ENCODE data around the gene CATSPER1.
A peak's percentile ranks its signal among the peaks of the same experiment; 100 is the strongest.

CATSPER1 gene

DNA sequence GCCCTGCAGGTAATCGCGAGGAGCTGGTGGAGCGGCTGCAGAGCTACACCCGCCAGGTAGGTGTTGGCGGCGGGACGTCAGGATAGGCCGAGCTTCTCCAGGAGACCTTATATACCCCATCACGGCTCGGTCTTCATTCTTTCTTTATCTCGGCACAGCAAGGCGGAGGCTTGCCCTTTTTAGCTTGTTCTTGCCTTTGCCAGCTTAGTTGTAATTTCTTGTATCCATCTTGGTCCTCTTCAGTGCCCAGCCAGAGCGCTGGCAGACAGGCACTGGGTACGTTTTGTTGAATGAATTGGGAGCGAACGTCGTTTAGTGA is 26.3 kb upstream of the CATSPER1 start:
- no peaks in the 10 kb centered on the region for H3K27me3 ChIP-seq (ENCODE audit: control insufficient read depth in 2 of 2, insufficient read depth in 2 of 2, low read length in 2 of 2)
- peak overlapping the region; percentile 83 to 89 for H3K9ac ChIP-seq (ENCODE audit: low read depth in 1 of 2, low read length in 2 of 2)
- H3K4me3 ChIP-seq (ENCODE audit: low read length in 2 of 2) = peak overlapping the region; percentile 94 to 97
- H3K36me3 ChIP-seq (ENCODE audit: control insufficient read depth in 2 of 2, insufficient read depth in 2 of 2, low read length in 2 of 2) = peaks cover 21 to 28% of the 10 kb centered on the region in 2 donors
- no peaks in the 10 kb centered on the region for H3K9me3 ChIP-seq (ENCODE audit: control insufficient read depth in 2 of 2, low read length in 2 of 2)
- peak overlapping the region; percentile 89 to 92 for H3K27ac ChIP-seq (ENCODE audit: low read depth in 2 of 2, low read length in 2 of 2)
- H3K4me1 ChIP-seq (ENCODE audit: control insufficient read depth in 2 of 2, insufficient read depth in 2 of 2, low read length in 2 of 2) = peaks cover 18 to 23% of the 10 kb centered on the region in 2 donors

DNA sequence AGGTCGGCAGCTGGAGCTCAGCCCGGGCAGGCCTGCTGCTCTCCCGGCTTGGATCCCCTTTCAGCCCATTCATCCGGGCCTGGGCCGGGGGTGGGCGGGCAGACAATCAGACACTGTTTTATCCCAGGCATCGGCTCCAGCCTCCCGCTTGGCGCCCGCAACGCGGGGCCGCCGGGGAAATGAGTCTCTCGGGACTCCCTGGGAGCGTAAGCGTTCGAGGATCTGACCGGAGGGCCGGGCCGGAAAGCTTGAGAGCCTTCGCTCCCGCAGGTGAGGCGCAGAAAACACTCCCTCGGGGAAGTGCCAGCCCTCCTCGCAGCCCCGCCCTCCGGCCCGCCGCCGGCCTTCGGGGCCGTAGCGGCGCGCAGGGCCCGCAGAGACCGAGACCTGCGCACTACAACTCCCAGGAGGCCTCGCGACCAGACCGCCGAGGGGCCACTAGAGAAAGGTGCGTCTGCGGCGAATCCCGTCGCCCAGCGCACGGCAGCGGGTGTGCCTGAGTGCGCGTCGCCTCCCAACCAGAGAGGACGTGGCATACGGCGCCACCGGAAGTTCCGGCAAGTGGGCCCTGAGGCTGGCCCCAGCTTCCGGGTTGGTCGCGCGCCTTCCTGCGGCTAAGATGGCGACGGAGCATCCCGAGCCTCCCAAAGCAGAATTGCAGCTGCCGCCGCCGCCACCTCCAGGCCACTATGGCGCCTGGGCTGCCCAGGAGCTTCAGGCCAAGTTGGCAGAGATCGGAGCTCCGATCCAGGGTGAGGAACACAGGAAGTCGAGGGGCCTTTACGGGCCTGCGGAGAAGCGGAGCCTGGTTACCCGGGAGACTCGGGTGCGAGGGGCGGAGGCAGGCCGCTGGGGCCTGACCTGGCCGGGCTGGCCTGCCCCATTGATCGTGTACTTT is 25.7 kb upstream of the CATSPER1 start, which contains the start of gene SF3B2:
SF3B2 (plus strand) TSS at position 599 of the 898 bp plus-strand sequence; CDS start at position 620, 21 bp downstream.
- Histone ChIP-seq H3K9me3 (ENCODE audit: control insufficient read depth in 2 of 2, low read length in 2 of 2) (no peaks in the 10 kb centered on the region), H3K4me3 (ENCODE audit: low read length in 2 of 2) (peak within 1 kb of the TSS; percentile 94 to 97), H3K4me1 (ENCODE audit: control insufficient read depth in 2 of 2, insufficient read depth in 2 of 2, low read length in 2 of 2) (peaks cover 18 to 23% of the 10 kb centered on the region in 2 donors), H3K27me3 (ENCODE audit: control insufficient read depth in 2 of 2, insufficient read depth in 2 of 2, low read length in 2 of 2) (no peaks in the 10 kb centered on the region), H3K36me3 (ENCODE audit: control insufficient read depth in 2 of 2, insufficient read depth in 2 of 2, low read length in 2 of 2) (peaks cover 20 to 23% of the 10 kb centered on the region in 2 donors), H3K27ac (ENCODE audit: low read depth in 2 of 2, low read length in 2 of 2) (peak within 1 kb of the TSS; percentile 89 to 92), H3K9ac (ENCODE audit: low read depth in 1 of 2, low read length in 2 of 2) (peak within 1 kb of the TSS; percentile 83 to 89)

DNA sequence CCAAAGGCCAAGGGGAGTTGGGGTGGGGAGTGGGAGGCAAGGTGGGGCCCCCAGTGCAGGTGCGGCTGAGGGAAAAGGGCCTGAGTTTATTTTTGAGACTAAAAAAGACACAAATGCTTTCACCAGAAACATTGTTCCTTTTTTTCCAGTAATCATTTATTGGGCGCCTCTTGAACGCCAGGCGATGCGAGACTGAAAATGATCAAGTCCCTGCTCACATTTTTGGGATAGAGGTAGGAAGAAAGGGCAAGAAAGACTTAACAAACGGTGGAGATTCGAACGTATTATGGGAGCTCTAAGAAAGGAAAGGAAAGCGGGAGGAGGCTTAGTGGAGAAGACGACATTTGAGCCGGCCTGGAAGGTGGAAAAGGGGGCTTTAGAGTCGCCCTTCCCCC is 25.1 kb upstream of the CATSPER1 start:
- H3K4me1 ChIP-seq (ENCODE audit: control insufficient read depth in 2 of 2, insufficient read depth in 2 of 2, low read length in 2 of 2) = peaks cover 18 to 23% of the 10 kb centered on the region in 2 donors
- peak overlapping the region; percentile 83 to 84 for H3K9ac ChIP-seq (ENCODE audit: low read depth in 1 of 2, low read length in 2 of 2)
- H3K4me3 ChIP-seq (ENCODE audit: low read length in 2 of 2) = peak overlapping the region; percentile 94 to 97
- H3K36me3 ChIP-seq (ENCODE audit: control insufficient read depth in 2 of 2, insufficient read depth in 2 of 2, low read length in 2 of 2) = peaks cover 13 to 17% of the 10 kb centered on the region in 2 donors
- H3K27ac ChIP-seq (ENCODE audit: low read depth in 2 of 2, low read length in 2 of 2) = peak overlapping the region; percentile 89 to 92
- no peaks in the 10 kb centered on the region for H3K9me3 ChIP-seq (ENCODE audit: control insufficient read depth in 2 of 2, low read length in 2 of 2)
- H3K27me3 ChIP-seq (ENCODE audit: control insufficient read depth in 2 of 2, insufficient read depth in 2 of 2, low read length in 2 of 2) = peaks cover 2 to 3% of the 10 kb centered on the region in 2 donors

DNA sequence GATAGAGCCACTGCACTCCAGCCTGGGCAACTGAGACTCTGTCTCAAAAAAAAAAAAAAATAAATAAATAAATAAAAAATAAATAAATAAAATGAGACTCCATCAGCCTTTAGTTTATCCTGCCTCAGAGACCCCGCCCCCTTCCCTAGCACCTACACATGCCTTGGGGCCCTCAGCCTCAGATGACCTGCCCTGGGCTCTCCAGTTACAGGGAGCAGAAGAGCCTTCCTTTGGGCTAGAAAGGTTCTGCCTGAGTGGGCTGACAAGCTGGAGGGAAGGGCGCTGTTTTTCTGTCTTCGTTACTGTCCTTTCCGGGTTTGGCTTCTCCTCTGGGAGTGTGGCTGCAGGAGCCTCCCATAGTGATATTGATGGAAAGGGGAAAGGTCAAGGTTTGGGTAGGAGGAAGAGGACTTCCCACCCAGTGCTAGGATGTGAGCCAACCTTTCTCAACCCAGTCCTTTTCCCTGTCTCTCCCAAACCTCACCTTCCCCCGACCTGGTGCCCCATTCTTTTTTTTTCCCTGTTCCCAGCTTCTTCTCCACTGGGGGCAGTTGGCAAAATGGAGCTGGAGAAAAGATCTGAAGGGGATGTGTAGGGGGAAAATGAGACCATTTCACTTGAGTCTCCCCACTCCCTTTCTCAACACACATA is 24.4 kb upstream of the CATSPER1 start:
- H3K27ac ChIP-seq (ENCODE audit: low read depth in 2 of 2, low read length in 2 of 2) = peak overlapping the region; percentile 89 to 92
- H3K9me3 ChIP-seq (ENCODE audit: control insufficient read depth in 2 of 2, low read length in 2 of 2) = no peaks in the 10 kb centered on the region
- peaks cover 11 to 12% of the 10 kb centered on the region in 2 donors for H3K36me3 ChIP-seq (ENCODE audit: control insufficient read depth in 2 of 2, insufficient read depth in 2 of 2, low read length in 2 of 2)
- H3K4me3 ChIP-seq (ENCODE audit: low read length in 2 of 2) = peak overlapping the region; percentile 94 to 97
- H3K4me1 ChIP-seq (ENCODE audit: control insufficient read depth in 2 of 2, insufficient read depth in 2 of 2, low read length in 2 of 2) = peaks cover 18 to 23% of the 10 kb centered on the region in 2 donors
- H3K27me3 ChIP-seq (ENCODE audit: control insufficient read depth in 2 of 2, insufficient read depth in 2 of 2, low read length in 2 of 2) = peaks cover 3 to 6% of the 10 kb centered on the region in 2 donors
- peak overlapping the region; percentile 83 to 84 for H3K9ac ChIP-seq (ENCODE audit: low read depth in 1 of 2, low read length in 2 of 2)

DNA sequence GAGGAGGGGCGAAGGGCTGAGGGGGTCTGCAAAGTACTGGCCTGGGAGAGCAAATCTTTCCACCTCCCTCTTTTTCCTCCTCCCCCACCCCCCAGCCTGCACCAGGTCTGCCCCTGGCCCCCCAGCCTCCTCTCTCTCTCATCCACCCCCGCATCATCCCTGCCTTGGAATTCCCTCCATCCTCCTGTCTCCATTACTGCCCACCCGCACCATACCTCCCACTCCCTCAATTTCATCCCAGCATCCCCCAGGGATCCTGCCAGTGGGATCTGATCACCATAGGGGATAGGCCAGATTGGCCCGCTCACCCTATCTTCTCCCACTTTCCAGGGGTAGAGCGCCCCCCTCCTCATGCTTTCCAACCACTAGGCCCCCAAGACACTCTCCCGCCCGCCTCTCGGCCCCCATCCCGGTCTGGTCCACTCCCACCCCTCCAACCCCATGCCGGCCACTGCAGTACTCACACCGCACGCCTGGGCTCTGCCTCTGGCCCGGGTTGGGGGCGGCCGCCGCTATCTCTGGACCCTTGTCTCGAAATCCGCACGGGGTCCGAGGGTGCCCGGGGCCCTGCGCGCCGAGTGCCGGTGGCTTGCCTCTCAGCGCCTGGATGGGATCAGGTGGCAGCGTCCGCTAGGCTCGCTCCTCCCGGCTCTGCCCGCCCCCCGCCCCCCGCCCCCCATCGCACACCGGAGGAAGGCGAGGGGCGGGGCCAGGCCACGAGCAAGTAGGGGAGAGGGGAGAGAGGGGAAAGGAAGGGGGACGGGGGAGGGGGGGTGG is 22.5 kb upstream of the CATSPER1 start, which contains the start of gene GAL3ST3:
GAL3ST3 (minus strand) TSS at position 615 of the 777 bp plus-strand sequence. CDS start 3,746 bp downstream, outside the sequence.
- Histone ChIP-seq H3K27me3 (ENCODE audit: control insufficient read depth in 2 of 2, insufficient read depth in 2 of 2, low read length in 2 of 2) (peaks cover 3 to 6% of the 10 kb centered on the region in 2 donors), H3K36me3 (ENCODE audit: control insufficient read depth in 2 of 2, insufficient read depth in 2 of 2, low read length in 2 of 2) (no peaks in the 10 kb centered on the region), H3K4me3 (ENCODE audit: low read length in 2 of 2) (no peak within 1 kb of the TSS), H3K4me1 (ENCODE audit: control insufficient read depth in 2 of 2, insufficient read depth in 2 of 2, low read length in 2 of 2) (peaks cover 18 to 23% of the 10 kb centered on the region in 2 donors), H3K9ac (ENCODE audit: low read depth in 1 of 2, low read length in 2 of 2) (no peak within 1 kb of the TSS), H3K9me3 (ENCODE audit: control insufficient read depth in 2 of 2, low read length in 2 of 2) (no peaks in the 10 kb centered on the region), H3K27ac (ENCODE audit: low read depth in 2 of 2, low read length in 2 of 2) (no peak within 1 kb of the TSS)

DNA sequence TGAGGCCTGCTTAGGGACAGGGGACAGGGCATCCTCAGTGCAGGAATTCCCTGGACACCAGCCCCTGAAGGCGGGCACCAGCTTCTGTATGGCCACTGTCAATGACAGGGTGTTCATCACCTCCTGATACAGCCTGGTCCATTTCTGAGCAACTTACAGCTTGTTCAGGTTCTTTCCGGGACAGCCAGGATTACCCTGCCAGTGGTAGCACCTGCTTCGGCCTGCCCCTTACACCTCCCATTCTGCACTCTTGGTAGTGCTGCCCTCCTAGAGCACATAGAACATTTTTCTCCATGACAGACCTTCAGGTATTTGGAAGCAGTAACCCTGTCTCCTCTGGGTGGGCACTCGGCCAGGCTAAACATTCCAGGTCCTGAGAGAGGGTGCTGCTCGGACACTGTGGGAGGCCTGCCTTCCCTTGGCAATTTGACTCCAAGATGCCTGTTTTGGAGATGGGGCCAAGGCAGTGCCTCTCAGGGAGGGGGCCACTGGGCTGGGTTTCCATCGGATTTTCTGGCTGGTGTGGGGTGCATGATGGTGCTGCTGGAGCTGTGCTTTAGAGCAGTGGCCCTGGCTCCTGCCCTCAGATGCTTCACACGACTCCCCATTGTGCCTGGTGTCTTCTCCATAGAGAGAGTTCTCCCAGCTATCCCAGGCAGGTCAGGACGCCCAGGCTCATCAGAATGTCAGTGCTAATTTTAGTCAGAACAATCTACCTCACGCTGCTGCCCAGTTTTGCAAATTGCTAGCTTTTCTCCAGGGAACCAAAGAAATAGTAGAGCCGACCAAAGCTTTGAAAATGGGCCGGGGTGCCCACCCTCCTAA is 21.5 kb upstream of the CATSPER1 start:
- H3K4me3 ChIP-seq (ENCODE audit: low read length in 2 of 2) = no peak overlapping the region
- peaks cover 3 to 6% of the 10 kb centered on the region in 2 donors for H3K27me3 ChIP-seq (ENCODE audit: control insufficient read depth in 2 of 2, insufficient read depth in 2 of 2, low read length in 2 of 2)
- no peak overlapping the region for H3K9ac ChIP-seq (ENCODE audit: low read depth in 1 of 2, low read length in 2 of 2)
- no peaks in the 10 kb centered on the region for H3K9me3 ChIP-seq (ENCODE audit: control insufficient read depth in 2 of 2, low read length in 2 of 2)
- H3K36me3 ChIP-seq (ENCODE audit: control insufficient read depth in 2 of 2, insufficient read depth in 2 of 2, low read length in 2 of 2) = no peaks in the 10 kb centered on the region
- H3K27ac ChIP-seq (ENCODE audit: low read depth in 2 of 2, low read length in 2 of 2) = no peak overlapping the region
- H3K4me1 ChIP-seq (ENCODE audit: control insufficient read depth in 2 of 2, insufficient read depth in 2 of 2, low read length in 2 of 2) = peaks cover 9 to 14% of the 10 kb centered on the region in 2 donors

DNA sequence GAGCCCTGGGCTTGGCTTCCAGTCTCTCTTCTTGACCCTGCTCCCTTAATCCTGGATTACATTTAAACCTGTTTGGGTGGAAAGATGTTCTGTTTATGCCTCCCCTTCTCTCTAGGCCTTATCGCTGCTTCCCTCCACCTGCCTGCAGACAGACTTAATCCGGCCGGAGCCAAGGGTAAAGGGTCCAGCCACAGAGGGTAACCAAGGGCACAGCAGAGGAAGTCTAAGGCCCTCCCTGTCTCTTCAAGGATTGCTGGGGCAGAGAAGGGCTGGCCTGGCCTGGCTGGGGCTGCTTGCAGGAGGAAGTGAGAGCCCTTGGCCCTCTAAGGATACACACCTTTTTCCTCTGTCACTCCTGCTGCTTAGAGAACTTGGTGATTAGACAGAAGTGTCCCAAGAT is 20.6 kb upstream of the CATSPER1 start:
- no peaks in the 10 kb centered on the region for H3K9me3 ChIP-seq (ENCODE audit: control insufficient read depth in 2 of 2, low read length in 2 of 2)
- no peaks in the 10 kb centered on the region for H3K36me3 ChIP-seq (ENCODE audit: control insufficient read depth in 2 of 2, insufficient read depth in 2 of 2, low read length in 2 of 2)
- peaks cover 3 to 6% of the 10 kb centered on the region in 2 donors for H3K27me3 ChIP-seq (ENCODE audit: control insufficient read depth in 2 of 2, insufficient read depth in 2 of 2, low read length in 2 of 2)
- peaks cover 9 to 12% of the 10 kb centered on the region in 2 donors for H3K4me1 ChIP-seq (ENCODE audit: control insufficient read depth in 2 of 2, insufficient read depth in 2 of 2, low read length in 2 of 2)
- H3K4me3 ChIP-seq (ENCODE audit: low read length in 2 of 2) = no peak overlapping the region
- no peak overlapping the region for H3K27ac ChIP-seq (ENCODE audit: low read depth in 2 of 2, low read length in 2 of 2)
- no peak overlapping the region for H3K9ac ChIP-seq (ENCODE audit: low read depth in 1 of 2, low read length in 2 of 2)

DNA sequence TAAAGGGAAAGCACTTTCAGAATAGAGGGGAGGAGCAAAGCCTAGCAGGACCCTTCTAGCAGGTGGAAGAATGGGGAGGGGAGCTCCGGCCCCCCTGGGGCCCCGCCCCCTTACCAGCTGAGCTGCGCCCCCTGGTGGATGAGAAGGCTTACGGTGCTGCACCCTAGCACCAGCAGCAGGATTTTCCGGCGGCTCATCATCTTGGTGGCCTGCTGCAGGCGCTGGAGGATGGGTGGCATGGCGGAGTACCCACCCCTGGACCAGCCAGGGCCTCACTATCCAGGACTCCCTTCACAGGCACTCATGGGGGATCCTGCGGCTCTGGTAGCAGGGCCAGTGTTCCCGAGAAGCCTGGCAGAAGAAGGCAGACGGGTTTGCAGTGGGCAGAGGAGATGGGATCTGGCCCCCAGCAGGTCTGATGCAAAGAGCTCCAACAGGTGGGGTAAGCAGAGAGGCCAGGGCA is 18.9 kb upstream of the CATSPER1 start:
- Histone ChIP-seq H3K27ac (ENCODE audit: low read depth in 2 of 2, low read length in 2 of 2) (no peak overlapping the region), H3K36me3 (ENCODE audit: control insufficient read depth in 2 of 2, insufficient read depth in 2 of 2, low read length in 2 of 2) (no peaks in the 10 kb centered on the region), H3K27me3 (ENCODE audit: control insufficient read depth in 2 of 2, insufficient read depth in 2 of 2, low read length in 2 of 2) (peaks cover 3 to 6% of the 10 kb centered on the region in 2 donors), H3K4me1 (ENCODE audit: control insufficient read depth in 2 of 2, insufficient read depth in 2 of 2, low read length in 2 of 2) (no peaks in the 10 kb centered on the region), H3K9me3 (ENCODE audit: control insufficient read depth in 2 of 2, low read length in 2 of 2) (no peaks in the 10 kb centered on the region), H3K4me3 (ENCODE audit: low read length in 2 of 2) (peak overlapping the region in 1 of 2 donors; percentile 32), H3K9ac (ENCODE audit: low read depth in 1 of 2, low read length in 2 of 2) (no peak overlapping the region)

DNA sequence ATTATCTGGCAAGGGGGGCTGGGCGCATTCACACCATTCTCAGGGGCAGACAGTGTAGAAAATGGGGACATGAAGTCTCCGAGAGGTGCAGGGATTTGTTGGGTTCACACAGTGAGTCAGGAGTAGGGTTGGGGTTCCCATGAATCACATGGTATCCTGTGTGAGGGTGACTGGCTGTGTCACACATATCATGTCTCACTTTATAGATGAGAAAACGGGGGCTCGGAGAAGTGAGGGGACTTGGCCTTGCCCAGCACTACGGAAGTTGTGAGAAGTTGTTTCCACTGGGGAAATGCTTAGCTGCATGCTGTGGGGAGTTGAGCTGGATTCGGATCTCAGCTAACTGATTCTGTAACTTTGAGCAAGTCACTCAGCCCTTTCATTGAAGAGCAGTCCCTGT is 18.5 kb upstream of the CATSPER1 start:
- Histone ChIP-seq H3K27ac (ENCODE audit: low read depth in 2 of 2, low read length in 2 of 2) (no peak overlapping the region), H3K36me3 (ENCODE audit: control insufficient read depth in 2 of 2, insufficient read depth in 2 of 2, low read length in 2 of 2) (no peaks in the 10 kb centered on the region), H3K27me3 (ENCODE audit: control insufficient read depth in 2 of 2, insufficient read depth in 2 of 2, low read length in 2 of 2) (peaks cover 3 to 6% of the 10 kb centered on the region in 2 donors), H3K9me3 (ENCODE audit: control insufficient read depth in 2 of 2, low read length in 2 of 2) (no peaks in the 10 kb centered on the region), H3K4me1 (ENCODE audit: control insufficient read depth in 2 of 2, insufficient read depth in 2 of 2, low read length in 2 of 2) (no peaks in the 10 kb centered on the region), H3K4me3 (ENCODE audit: low read length in 2 of 2) (peak overlapping the region in 1 of 2 donors; percentile 32), H3K9ac (ENCODE audit: low read depth in 1 of 2, low read length in 2 of 2) (no peak overlapping the region)
